Cortex of kidney (tissue), 1 donor: ENCODE results near the gene NGB.

Source experiments
- DNase-seq: peaks from one replicate; lab custom pipeline; 2025; lab: John Stamatoyannopoulos, UW

The NGB gene

DNA sequence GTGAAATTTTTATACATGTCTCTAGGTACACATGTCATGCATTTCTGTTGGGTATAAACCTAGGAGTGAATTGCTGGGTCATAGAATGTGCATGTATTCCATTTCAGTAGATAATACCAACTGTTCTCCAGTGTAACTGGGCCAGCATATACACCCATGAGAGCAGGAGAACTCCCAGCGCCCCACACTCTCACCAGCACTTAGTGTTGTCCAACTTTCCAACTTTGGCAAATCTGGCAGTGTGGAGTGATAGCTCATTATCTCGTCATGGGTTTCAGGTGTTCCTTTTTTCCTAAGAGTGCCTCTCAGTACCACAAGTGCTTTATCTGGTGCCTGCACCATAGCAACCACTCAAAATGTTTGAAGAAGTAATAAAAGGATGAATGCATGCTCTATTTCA lies 40.1 kb downstream of the NGB start:
- no peak for DNase-seq

DNA sequence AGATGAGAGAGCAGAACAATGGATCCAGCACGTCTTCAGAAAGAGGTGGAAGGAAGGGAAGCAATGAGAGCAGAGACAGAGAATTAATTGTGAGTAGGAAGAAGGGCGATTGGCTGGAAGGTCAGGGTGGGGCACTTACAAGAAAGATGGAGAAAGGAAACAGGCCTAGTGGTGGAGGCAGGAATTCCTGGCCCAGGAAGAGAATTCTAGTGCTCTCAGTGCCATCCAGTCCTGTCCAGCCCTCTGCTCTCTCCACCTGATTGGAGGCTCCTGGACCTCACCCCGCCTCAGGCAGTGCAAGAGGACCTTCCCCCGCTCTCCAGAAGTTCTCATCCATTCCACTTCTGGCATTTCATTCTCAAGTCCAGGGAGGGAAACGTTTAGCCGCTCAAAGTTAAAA lies 43.0 kb downstream of the NGB start:
- no peak for DNase-seq

DNA sequence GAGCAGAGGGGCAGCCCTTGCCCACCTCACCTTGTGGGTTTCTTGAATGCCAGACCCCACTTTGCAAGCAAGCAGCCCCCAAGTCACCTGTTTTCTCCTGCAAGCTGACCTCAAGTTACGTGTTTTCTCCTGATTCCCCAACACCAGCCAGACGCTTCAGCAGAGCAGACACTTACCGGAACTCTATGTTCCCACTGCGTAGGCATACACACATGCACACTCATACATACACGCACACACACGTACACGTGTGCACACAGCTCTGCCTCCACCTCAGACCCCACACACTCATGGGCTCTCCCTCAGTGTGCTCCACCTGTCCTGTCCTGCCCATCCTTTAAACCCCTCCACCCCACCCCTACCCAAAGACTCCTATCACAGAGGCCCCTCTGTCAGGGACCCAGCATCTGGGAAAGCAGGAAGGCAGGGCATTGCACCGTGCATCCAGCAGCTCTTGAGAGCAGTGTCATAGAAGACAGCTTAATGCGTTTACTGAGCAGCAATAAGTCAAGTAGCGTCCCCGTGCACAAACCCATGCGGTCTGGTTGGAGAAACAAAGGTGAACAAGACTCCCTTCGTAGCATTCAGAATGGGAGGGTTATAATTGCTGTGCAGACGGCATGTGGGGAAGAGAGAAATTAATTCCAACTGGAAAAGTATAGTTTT lies 45.0 kb downstream of the NGB start:
- DNase-seq, result no peak

DNA sequence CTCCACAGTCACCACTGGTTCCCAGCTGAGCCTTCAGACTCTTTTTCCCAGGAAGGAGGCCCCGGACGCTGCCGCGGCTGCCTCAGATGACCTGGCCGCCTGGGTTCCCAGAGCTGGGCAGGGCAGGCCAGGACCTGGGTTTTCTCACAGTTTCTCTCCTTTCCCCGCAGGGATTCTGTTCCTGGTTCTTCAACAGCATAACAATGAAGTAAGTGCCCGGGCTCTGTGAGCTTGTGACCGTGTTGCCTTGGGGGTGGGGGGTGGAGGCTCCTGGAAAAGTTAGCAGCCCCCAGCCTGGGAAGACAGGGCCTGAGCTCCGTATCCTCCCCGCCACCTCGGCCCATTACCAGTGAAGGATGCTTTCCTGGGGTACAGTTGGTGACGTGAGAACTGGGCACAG lies 45.8 kb downstream of the NGB start:
- no peak for DNase-seq

- DNase-seq, result no peak
Observed at GRCh38 chr14:77224212-77224611, 46.8 kb downstream of the NGB start.

GRCh38 chr14:77222546-77223225 lies 48.3 kb downstream of the NGB start:
- no peak for DNase-seq

DNA sequence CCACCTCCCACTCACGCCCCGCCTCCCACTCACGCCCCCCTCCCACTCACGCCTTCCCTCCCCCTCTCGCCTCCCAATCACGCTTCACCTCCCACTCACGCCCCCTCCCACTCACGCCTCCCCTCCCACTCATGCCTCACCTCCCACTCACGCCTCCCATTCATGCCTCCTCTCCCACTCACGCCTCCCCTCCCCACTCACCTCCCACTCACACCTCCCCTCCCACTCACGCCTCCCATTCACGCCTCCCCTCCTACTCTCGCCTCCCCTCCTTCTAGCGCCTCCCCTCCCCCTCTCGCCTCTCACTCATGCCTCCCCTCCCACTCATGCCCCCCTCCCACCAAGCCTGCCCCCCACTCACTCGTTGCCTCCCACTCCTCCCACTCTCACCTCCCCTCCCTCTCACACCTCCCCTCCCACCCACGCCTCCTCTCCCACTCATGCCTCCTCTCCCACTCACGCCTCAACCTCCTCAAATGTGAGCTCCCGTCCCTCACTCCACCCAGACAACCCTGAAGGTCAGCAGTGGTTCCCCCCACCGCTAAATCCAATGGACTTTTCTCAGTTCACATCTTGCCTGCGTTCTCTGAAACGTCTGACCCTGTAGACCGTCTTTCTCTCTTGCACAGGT lies 49.6 kb downstream of the NGB start:
- DNase-seq, result no peak

GRCh38 chr14:77220246-77221017 lies 50.6 kb downstream of the NGB start:
- DNase-seq, result no peak

DNA sequence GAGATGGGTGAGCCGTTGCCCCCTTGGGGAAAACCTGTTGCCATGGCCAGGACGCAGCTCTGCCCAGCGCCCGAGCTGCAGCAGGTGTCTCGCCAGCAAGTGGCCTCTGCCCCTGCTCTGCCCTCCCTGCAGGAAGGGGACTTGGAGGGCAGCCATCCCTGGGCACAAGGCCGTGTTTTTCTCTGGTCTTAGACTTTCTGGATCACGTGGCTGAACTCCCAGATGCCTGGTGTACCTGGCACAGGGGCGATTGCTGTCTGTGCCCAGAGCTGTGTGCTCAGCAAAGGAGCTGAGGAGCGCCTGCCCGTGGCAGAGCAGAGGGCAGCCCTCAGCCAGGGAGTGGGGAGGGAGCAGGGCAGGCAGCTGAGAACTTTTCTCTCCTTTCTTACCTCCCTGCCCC lies 51.4 kb downstream of the NGB start:
- DNase-seq, result no peak

DNA sequence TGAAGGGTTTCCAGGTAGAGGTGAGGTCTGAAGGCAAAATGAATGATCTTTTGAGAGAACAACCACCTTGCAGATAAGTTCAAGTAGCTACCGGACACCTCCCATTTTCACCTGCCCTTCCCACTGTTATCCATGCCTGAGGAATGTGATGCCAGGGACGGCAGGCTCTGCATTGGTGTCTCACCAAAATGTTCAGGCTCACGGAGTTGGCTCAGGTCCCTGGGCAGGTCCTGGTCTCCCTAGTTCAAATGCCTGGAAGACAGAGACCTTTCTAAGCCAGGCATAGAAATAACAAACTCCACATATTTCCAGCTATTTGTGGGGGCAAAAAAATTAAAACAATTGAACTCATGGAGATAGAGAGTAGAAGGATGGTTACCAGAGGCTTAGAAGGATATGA lies 53.5 kb downstream of the NGB start:
- no peak for DNase-seq
